HG03378 (cell line): ENCODE results near the gene PCDHA5.
"Not testable (repeated sequence)": the region's sequence is repeated elsewhere in the genome, so short reads cannot be mapped to it uniquely, and the experiment has no call there.

Experiments used
- ATAC-seq: cut with Tn5 transposase; IDR thresholded peaks from one replicate; pipeline ENCODE4 v1.9.1; 2021; ENCODE audit warnings: mild to moderate bottlenecking, moderate library complexity; ENCODE audit not compliant: unreplicated experiment

The PCDHA5 gene

DNA sequence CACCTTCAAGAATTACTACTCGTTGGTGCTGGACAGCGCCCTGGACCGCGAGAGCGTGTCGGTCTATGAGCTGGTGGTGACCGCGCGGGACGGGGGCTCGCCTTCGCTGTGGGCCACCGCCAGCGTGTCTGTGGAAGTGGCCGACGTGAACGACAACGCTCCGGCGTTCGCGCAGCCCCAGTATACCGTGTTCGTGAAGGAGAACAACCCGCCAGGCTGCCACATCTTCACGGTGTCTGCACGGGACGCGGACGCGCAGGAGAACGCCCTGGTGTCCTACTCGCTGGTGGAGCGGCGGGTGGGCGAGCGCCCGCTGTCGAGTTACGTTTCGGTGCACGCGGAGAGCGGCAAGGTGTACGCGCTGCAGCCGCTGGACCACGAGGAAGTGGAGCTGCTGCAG is 1.6 kb downstream of the PCDHA5 start:
- ATAC-seq = not testable (repeated sequence)

DNA sequence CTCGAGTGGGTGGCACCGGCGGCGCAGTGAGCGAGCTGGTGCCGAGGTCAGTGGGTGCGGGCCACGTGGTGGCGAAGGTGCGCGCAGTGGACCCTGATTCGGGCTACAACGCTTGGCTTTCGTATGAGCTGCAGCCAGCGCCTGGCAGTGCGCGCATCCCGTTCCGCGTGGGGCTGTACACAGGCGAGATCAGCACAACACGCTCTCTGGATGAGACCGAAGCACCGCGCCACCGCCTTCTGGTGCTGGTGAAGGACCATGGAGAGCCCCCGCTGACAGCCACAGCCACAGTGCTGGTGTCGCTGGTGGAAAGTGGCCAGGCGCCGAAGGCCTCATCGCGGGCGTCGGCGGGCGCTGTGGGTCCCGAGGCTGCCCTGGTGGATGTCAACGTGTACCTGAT is 2.1 kb downstream of the PCDHA5 start:
- no peak for ATAC-seq

DNA sequence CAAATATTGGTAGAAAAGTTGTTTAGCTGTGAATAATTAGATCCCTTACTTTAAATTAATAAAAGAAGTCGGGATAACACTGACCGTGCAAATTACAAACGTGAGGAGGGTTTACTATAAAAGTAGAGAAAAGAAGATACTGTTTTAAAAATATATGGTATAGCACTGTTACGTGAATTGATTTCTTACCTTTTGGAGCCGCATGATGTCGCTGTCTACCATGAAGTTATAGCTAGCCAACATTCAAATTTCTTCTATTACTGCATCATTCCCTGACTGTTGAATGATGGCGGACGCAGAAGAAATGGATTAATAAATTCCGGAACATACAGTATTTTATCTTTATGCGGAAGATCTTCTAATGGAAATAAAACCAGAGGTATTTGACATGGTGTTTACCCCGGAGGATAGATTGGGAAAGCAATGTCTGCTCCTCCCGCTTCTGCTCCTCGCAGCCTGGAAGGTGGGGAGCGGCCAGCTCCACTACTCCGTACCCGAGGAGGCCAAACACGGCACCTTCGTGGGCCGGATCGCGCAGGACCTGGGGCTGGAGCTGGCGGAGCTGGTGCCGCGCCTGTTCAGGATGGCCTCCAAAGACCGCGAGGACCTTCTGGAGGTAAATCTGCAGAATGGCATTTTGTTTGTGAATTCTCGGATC is 6.4 kb downstream of the PCDHA5 start, which contains the start of gene PCDHA6:
Gene PCDHA6, plus strand, starts transcription at position 257 of the 658 bp plus-strand sequence. Its CDS starts 132 bp downstream, at position 389.
- no peak for ATAC-seq

DNA sequence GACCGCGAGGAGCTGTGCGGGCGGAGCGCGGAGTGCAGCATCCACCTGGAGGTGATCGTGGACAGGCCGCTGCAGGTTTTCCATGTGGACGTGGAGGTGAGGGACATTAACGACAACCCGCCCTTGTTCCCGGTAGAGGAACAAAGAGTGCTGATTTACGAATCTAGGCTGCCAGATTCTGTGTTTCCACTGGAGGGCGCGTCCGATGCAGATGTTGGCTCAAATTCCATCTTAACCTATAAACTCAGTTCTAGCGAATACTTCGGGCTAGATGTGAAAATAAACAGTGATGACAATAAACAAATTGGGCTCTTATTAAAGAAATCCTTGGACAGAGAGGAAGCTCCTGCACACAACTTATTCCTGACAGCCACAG is 6.9 kb downstream of the PCDHA5 start:
- ATAC-seq = no peak

DNA sequence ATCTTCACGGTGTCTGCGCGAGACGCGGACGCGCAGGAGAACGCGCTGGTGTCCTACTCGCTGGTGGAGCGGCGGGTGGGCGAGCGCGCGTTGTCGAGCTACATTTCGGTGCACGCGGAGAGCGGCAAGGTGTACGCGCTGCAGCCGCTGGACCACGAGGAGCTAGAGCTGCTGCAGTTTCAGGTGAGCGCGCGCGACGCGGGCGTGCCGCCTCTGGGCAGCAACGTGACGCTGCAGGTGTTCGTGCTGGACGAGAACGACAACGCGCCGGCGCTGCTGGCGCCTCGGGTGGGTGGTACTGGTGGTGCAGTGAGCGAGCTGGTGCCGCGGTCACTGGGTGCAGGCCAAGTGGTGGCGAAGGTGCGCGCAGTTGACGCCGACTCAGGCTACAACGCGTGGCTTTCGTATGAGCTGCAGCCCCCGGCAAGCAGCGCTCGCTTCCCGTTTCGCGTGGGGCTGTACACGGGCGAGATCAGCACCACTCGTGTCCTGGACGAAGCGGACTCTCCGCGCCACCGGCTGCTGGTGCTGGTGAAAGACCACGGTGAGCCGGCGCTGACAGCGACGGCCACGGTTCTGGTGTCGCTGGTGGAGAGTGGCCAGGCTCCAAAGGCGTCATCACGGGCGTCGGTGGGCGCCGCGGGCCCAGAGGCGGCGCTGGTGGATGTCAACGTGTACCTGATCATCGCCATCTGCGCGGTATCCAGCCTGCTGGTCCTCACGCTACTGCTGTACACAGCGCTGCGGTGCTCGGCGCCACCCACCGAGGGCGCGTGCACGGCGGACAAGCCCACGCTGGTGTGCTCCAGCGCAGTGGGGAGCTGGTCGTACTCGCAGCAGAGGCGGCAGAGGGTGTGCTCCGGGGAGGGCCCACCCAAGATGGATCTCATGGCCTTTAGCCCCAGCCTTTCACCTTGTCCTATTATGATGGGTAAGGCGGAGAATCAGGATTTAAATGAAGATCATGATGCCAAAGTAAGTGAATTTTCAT is 8.4 kb downstream of the PCDHA5 start:
- ATAC-seq = not testable (repeated sequence)

DNA sequence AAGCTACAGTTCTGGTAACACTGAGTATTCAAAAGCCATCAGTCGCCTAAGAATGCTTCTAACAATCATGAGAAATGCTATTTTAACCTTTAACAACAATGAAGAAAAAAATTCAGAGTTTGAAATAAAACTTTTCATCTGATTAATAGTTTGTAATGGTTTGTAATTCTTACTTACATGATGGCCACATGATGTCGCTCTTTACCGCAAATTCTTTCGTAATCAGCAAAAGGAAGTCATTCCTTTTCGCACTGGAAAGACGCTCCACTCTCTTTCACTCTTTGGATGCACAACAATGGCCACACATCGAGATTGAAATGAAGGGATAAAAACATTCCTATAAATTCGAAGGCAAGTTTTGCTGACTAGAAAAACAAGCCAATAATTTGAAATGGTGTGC is 12.6 kb downstream of the PCDHA5 start, which contains the start of gene PCDHA7:
Gene PCDHA7, plus strand, starts transcription at position 277 of the 400 bp plus-strand sequence. Its CDS starts 115 bp downstream, at position 392.
- no peak for ATAC-seq

DNA sequence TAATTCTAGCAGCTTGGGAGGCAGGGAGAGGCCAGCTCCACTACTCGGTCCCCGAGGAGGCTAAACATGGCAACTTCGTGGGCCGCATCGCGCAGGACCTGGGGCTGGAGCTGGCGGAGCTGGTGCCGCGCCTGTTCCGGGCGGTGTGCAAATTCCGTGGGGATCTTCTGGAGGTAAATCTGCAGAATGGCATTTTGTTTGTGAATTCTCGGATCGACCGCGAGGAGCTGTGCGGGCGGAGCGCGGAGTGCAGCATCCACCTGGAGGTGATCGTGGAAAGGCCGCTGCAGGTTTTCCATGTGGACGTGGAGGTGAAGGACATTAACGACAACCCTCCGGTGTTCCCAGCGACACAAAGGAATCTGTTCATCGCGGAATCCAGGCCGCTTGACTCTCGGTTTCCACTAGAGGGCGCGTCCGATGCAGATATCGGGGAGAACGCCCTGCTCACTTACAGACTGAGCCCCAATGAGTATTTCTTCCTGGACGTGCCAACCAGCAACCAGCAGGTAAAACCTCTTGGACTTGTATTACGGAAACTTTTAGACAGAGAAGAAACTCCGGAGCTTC is 13.1 kb downstream of the PCDHA5 start:
- ATAC-seq = not testable (repeated sequence)

DNA sequence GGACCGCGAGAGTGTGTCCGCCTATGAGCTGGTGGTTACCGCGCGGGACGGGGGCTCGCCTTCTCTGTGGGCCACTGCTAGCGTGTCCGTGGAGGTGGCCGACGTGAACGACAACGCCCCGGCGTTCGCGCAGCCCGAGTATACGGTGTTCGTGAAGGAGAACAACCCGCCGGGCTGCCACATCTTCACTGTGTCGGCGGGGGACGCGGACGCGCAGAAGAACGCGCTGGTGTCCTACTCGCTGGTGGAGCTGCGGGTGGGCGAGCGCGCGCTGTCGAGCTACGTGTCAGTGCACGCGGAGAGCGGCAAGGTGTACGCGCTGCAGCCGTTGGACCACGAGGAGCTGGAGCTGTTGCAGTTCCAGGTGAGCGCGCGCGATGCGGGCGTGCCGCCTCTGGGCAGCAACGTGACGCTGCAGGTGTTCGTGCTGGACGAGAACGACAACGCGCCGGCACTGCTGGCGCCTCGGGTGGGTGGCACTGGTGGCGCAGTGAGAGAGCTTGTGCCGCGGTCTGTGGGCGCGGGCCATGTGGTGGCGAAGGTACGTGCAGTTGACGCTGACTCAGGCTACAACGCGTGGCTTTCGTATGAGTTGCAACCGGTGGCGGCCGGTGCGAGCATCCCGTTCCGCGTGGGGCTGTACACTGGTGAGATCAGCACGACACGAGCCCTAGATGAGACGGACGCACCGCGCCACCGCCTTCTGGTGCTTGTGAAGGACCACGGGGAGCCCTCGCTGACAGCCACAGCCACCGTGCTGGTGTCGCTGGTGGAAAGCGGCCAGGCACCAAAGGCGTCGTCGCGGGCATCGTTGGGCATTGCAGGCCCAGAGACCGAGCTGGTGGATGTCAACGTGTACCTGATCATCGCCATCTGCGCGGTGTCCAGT is 14.5 kb downstream of the PCDHA5 start:
- no peak for ATAC-seq

DNA sequence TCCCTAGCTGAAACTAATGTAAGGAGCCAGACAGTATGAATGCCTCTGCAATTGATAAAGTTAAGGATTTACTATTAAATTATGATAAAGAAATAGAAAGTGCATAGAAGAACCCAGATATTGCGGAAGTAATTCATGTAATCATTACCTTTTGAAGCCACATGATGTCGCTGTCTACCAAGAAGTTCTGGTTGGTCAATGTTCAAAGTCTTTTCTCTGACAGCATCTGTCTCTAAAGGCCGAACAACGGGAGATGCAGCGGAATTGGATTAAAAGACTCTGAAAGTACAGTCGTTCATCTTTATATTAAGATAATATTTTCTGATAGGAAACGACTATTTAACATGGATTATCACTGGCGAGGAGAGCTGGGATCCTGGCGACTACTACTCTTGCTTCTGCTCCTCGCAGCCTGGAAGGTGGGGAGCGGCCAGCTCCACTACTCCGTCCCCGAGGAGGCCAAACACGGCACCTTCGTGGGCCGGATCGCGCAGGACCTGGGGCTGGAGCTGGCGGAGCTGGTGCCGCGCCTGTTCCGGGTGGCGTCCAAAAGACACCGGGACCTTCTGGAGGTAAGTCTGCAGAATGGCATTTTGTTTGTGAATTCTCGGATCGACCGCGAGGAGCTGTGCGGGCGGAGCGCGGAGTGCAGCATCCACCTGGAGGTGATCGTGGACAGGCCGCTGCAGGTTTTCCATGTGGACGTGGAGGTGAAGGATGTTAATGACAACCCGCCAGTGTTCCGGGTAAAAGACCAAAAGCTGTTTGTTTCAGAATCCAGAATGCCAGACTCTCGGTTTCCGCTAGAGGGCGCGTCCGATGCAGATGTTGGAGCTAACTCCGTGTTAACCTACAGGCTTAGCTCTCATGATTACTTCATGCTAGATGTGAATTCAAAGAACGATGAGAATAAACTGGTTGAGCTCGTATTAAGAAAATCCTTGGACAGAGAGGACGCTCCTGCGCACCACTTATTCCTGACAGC is 19.9 kb downstream of the PCDHA5 start, which contains the start of gene PCDHA8:
Gene PCDHA8, plus strand, starts transcription at position 210 of the 985 bp plus-strand sequence. Its CDS starts 135 bp downstream, at position 345.
- ATAC-seq = no peak

DNA sequence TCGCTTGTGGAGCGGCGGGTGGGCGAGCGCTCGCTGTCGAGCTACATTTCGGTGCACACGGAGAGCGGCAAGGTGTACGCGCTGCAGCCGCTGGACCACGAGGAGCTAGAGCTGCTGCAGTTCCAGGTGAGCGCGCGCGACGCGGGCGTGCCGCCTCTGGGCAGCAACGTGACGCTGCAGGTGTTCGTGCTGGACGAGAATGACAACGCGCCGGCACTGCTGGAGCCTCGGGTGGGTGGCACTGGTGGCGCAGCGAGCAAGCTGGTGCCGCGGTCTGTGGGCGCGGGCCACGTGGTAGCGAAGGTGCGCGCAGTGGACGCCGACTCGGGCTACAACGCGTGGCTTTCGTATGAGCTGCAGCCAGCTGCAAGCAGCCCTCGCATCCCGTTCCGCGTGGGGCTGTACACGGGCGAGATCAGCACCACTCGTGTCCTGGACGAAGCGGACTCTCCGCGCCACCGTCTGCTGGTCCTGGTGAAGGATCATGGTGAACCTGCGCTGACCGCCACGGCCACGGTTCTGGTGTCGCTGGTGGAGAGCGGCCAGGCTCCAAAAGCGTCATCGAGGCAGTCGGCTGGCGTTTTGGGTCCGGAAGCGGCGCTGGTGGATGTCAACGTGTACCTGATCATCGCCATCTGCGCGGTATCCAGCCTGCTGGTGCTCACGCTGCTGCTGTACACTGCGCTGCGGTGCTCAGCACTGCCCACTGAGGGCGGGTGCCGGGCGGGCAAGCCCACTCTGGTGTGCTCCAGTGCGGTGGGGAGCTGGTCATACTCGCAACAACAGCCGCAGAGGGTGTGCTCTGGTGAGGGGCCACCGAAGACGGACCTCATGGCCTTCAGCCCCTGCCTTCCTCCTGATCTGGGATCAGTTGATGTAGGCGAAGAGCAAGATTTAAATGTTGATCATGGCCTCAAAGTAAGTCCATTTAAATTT is 21.7 kb downstream of the PCDHA5 start:
- ATAC-seq = no peak

DNA sequence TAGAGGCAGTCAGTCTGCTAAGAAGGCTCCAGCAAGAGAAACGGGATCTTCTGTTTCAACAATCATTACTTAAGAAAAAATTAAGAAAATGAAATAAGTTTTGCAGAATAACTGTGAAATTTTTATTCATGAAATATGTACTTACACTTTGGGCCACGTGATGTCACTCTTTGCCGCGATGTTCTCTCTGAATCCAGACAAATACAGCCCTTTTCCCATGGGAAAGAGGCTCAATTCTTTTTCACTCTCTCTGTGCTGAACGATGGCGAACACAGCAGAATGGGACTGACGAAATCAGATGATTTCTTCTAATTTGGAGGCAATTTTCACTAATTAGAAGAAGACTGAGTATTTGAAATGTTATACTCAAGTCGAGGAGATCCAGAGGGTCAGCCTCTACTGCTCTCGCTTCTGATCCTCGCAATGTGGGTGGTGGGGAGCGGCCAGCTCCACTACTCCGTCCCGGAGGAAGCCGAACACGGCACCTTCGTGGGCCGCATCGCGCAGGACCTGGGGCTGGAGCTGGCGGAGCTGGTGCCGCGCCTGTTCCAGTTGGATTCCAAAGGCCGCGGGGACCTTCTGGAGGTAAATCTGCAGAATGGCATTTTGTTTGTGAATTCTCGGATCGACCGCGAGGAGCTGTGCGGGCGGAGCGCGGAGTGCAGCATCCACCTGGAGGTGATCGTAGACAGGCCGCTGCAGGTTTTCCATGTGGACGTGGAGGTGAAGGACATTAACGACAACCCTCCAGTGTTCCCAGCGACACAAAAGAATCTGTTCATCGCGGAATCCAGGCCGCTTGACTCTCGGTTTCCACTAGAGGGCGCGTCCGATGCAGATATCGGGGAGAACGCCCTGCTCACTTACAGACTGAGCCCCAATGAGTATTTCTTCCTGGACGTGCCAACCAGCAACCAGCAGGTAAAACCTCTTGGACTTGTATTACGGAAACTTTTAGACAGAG is 27.0 kb downstream of the PCDHA5 start, which contains the start of gene PCDHA9:
Gene PCDHA9, plus strand, starts transcription at position 244 of the 964 bp plus-strand sequence. Its CDS starts 114 bp downstream, at position 358.
- ATAC-seq = not testable (repeated sequence)

DNA sequence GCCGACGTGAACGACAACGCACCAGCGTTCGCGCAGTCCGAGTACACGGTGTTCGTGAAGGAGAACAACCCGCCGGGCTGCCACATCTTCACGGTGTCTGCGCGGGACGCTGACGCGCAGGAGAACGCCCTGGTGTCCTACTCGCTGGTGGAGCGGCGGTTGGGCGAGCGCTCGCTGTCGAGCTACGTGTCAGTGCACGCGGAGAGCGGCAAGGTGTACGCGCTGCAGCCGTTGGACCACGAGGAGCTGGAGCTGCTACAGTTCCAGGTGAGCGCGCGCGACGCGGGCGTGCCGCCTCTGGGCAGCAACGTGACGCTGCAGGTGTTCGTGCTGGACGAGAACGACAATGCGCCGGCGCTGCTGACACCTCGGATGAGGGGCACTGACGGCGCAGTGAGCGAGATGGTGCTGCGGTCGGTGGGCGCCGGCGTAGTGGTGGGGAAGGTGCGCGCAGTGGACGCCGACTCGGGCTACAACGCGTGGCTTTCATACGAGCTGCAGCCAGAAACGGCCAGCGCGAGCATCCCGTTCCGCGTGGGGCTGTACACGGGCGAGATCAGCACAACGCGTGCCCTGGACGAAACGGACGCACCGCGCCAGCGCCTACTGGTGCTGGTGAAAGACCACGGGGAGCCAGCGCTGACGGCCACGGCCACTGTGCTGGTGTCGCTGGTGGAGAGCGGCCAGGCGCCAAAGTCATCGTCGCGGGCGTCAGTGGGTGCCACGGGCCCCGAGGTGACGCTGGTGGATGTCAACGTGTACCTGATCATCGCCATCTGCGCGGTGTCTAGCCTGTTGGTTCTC is 28.6 kb downstream of the PCDHA5 start:
- ATAC-seq = not testable (repeated sequence)

DNA sequence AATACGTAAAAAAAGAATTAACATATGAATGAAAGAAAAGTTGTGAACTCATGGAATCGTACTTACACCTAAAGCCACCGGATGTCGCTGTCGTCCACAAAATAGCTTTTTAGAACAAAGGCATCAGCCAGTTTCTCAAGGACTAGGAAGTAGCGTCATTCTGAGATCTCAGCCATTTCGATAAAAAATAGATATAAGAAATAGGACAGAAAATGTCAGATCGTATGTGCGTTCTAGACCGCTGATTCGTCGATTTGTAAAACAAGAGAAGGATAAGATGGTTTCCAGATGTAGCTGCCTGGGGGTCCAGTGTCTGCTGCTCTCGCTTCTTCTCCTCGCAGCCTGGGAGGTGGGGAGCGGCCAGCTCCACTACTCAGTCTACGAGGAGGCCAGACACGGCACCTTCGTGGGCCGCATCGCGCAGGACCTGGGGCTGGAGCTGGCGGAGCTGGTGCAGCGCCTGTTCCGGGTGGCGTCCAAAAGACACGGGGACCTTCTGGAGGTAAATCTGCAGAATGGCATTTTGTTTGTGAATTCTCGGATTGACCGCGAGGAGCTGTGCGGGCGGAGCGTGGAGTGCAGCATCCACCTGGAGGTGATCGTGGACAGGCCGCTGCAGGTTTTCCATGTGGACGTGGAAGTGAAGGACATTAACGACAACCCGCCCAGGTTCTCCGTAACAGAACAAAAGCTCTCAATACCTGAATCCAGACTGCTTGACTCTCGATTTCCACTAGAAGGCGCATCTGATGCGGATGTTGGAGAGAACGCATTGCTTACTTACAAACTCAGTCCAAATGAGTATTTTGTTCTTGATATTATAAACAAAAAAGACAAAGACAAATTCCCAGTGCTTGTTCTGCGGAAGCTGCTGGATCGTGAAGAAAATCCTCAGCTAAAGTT is 34.6 kb downstream of the PCDHA5 start, which contains the start of gene PCDHA10:
Gene PCDHA10, plus strand, starts transcription at position 126 of the 903 bp plus-strand sequence. Its CDS starts 152 bp downstream, at position 278.
- no peak for ATAC-seq

DNA sequence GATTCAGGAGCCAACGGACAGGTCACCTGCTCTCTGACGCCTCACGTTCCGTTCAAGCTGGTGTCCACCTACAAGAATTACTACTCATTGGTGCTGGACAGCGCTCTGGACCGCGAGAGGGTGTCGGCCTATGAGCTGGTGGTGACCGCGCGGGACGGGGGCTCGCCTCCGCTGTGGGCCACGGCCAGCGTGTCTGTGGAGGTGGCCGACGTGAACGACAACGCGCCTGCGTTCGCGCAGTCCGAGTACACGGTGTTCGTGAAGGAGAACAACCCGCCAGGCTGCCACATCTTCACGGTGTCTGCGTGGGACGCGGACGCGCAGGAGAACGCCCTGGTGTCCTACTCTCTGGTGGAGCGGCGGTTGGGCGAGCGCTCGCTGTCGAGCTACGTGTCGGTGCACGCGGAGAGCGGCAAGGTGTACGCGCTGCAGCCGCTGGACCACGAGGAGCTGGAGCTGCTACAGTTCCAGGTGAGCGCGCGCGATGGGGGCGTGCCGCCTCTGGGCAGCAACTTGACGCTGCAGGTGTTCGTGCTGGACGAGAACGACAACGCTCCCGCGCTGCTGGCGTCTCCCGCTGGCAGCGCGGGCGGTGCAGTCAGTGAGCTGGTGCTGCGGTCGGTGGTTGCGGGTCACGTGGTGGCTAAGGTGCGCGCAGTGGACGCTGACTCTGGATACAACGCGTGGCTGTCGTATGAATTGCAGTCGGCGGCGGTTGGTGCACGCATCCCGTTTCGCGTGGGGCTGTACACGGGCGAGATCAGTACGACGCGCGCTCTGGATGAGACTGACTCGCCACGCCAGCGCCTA is 36.0 kb downstream of the PCDHA5 start:
- no peak for ATAC-seq
